RWPE2 (cell line): Measurements from ENCODE around the gene GOLM1.

Experiments used
- ATAC-seq: fragments of 200-7000 bp; cut with Tn5 transposase; 3 replicates; pipeline ENCODE4 v1.9.1; 2021; ENCODE audit warnings: low read depth
- DNase-seq: peaks from one replicate; pipeline ENCODE4 v3.0.0-alpha.2; 2020; ENCODE audit warnings: low spot score
- H3K27ac ChIP-seq: fragments of 450-650 bp; 2 replicates; pipeline ENCODE4 v1.5.1; 2017; ENCODE audit warnings: mild to moderate bottlenecking; ENCODE audit not compliant: poor library complexity, severe bottlenecking
- H3K27me3 ChIP-seq: fragments of 250-450 bp; sonication (Bioruptor Pico); 2 replicates; pipeline ENCODE4 v1.5.1; 2021; ENCODE audit warnings: mild to moderate bottlenecking, moderate library complexity; ENCODE audit not compliant: insufficient read depth, poor library complexity, severe bottlenecking
- H3K36me3 ChIP-seq: fragments of 250-450 bp; sonication (Bioruptor Pico); 2 replicates; pipeline ENCODE4 v1.5.1; 2020; ENCODE audit warnings: low read depth, mild to moderate bottlenecking, moderate library complexity
- H3K4me1 ChIP-seq: fragments of 250-450 bp; sonication (Bioruptor Pico); 2 replicates; pipeline ENCODE4 v1.5.1; 2021; ENCODE audit warnings: mild to moderate bottlenecking, moderate library complexity; ENCODE audit not compliant: insufficient read depth, poor library complexity, severe bottlenecking
- H3K4me3 ChIP-seq: fragments of 250-450 bp; sonication (Bioruptor Pico); 2 replicates; pipeline ENCODE4 v1.5.1; 2021; ENCODE audit warnings: mild to moderate bottlenecking, moderate library complexity; ENCODE audit not compliant: severe bottlenecking
- H3K9me3 ChIP-seq: fragments of 250-450 bp; sonication (Bioruptor Pico); 2 replicates; pipeline ENCODE4 v1.5.1; 2021; ENCODE audit warnings: mild to moderate bottlenecking, moderate library complexity; ENCODE audit not compliant: severe bottlenecking
- CTCF ChIP-seq: fragments of 450-650 bp; IDR thresholded peaks from one replicate; pipeline ENCODE4 v1.5.1; 2017; ENCODE audit warnings: mild to moderate bottlenecking, moderate library complexity; ENCODE audit not compliant: poor library complexity, severe bottlenecking

The GOLM1 gene

DNA sequence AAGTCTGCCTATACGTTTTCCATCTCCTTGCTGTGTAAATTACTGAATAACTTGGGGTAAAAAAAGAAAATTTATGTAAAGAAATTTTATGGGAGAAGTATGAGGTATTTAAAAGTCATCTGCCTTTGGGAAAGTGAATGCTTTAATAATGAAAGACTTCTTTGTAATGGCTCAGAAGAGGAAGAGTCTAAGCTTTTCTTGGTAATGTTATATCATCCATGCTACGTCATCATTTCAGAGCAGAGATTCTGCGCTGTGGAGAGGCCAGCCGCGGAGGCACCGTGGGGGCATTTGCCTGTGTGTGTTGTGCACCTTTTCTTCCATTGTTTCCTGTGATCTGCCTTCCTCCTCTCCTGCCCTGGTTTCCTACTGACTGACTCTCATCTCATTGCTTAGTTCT is 78.2 kb downstream of the GOLM1 start:
- no peak overlapping the region for H3K4me3 ChIP-seq
- no peak overlapping the region for H3K27ac ChIP-seq
- DNase-seq = no peak
- peaks cover 82% of the 10 kb centered on the region for H3K36me3 ChIP-seq
- no peak for TF ChIP-seq CTCF
- no peak for ATAC-seq
- no peaks in the 10 kb centered on the region for H3K27me3 ChIP-seq
- no peaks in the 10 kb centered on the region for H3K9me3 ChIP-seq
- H3K4me1 ChIP-seq = no peaks in the 10 kb centered on the region

DNA sequence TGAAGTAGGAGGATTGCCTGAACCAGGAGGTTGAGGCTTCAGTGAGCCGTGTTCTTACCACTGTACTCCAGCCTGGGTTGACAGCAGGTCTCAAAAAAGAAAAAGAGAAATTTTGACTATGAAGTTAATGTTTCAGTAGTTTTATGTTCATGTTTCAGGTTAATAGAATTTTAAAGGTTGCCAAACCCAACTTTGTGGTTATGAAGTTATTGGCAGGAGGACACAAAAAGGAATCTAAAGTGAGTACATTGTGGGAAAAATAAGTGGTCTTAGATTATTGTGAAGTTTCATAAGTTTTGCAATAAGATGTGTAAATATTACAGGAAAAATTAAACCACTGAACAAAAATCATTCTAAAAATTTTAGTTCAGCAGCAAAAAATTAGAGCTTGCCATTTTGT is 78.6 kb downstream of the GOLM1 start:
- peaks cover 86% of the 10 kb centered on the region for H3K36me3 ChIP-seq
- H3K27me3 ChIP-seq = no peaks in the 10 kb centered on the region
- H3K27ac ChIP-seq = no peak overlapping the region
- no peak for ATAC-seq
- H3K9me3 ChIP-seq = no peaks in the 10 kb centered on the region
- H3K4me1 ChIP-seq = no peaks in the 10 kb centered on the region
- no peak for TF ChIP-seq CTCF
- no peak overlapping the region for H3K4me3 ChIP-seq
- no peak for DNase-seq

DNA sequence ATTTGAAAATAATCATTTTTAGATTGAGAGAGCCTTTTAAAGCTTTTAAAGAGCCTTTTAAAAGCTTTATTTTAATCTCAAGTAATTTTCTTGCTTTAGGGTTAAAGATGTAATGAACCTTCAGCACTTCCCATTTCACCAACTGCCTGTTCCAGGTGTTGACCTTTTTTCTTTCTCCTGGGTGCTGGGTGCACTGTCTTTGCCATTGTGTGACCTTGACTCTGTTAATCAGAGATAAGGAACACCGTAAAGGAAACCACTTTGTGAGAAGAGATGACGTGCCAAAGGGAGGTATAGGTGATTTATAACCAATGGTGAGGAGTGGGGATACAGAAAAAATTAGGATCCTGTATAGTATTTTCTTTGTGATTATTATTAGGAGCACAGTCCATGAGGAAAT is 90.2 kb downstream of the GOLM1 start:
- no peaks in the 10 kb centered on the region for H3K4me1 ChIP-seq
- no peak for TF ChIP-seq CTCF
- ATAC-seq = no peak
- no peak for DNase-seq
- H3K36me3 ChIP-seq = peaks cover 88% of the 10 kb centered on the region
- no peak overlapping the region for H3K4me3 ChIP-seq
- H3K27ac ChIP-seq = no peak overlapping the region
- H3K9me3 ChIP-seq = no peaks in the 10 kb centered on the region
- H3K27me3 ChIP-seq = no peaks in the 10 kb centered on the region

GRCh38 chr9:86005253-86005775 is 94.0 kb downstream of the GOLM1 start:
- Histone ChIP-seq H3K27me3 (no peaks in the 10 kb centered on the region), H3K9me3 (no peaks in the 10 kb centered on the region), H3K27ac (no peak overlapping the region), H3K36me3 (peaks cover 73% of the 10 kb centered on the region), H3K4me3 (no peak overlapping the region), H3K4me1 (no peaks in the 10 kb centered on the region)
- DNase-seq (no peak), ATAC-seq (no peak)
- no peak for TF ChIP-seq CTCF

GRCh38 chr9:85995599-85995998 is 103.8 kb downstream of the GOLM1 start:
- no peaks in the 10 kb centered on the region for H3K27me3 ChIP-seq
- no peak for DNase-seq

More at GRCh38 chr9:85995599-85995998, 103.8 kb downstream of the GOLM1 start:
- H3K27ac ChIP-seq = no peak overlapping the region
- H3K4me1 ChIP-seq = no peaks in the 10 kb centered on the region
- H3K4me3 ChIP-seq = no peak overlapping the region
- ATAC-seq = no peak
- no peaks in the 10 kb centered on the region for H3K9me3 ChIP-seq
- H3K36me3 ChIP-seq = peaks cover 54% of the 10 kb centered on the region
- no peak for TF ChIP-seq CTCF
